GM19463 (cell line): ENCODE results near the gene UBB.
A peak's percentile ranks its signal among the peaks of the same experiment; 100 is the strongest.

ENCODE experiments used
- ATAC-seq: cut with Tn5 transposase; IDR thresholded peaks from one replicate; pipeline ENCODE4 v1.9.1; 2021; ENCODE audit warnings: mild to moderate bottlenecking, moderate library complexity; ENCODE audit not compliant: unreplicated experiment

Gene UBB

DNA sequence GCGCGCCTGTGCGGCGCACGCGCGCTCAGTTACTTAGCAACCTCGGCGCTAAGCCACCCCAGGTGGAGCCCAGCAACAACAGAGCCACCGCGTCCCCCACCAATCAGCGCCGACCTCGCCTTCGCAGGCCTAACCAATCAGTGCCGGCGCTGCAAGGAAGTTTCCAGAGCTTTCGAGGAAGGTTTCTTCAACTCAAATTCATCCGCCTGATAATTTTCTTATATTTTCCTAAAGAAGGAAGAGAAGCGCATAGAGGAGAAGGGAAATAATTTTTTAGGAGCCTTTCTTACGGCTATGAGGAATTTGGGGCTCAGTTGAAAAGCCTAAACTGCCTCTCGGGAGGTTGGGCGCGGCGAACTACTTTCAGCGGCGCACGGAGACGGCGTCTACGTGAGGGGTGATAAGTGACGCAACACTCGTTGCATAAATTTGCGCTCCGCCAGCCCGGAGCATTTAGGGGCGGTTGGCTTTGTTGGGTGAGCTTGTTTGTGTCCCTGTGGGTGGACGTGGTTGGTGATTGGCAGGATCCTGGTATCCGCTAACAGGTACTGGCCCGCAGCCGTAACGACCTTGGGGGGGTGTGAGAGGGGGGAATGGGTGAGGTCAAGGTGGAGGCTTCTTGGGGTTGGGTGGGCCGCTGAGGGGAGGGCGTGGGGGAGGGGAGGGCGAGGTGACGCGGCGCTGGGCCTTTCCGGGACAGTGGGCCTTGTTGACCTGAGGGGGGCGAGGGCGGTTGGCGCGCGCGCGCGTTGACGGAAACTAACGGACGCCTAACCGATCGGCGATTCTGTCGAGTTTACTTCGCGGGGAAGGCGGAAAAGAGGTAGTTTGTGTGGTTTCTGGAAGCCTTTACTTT lies at the start of gene UBB:
UBB (plus strand) TSS at position 452 of the 856 bp plus-strand sequence. CDS start 817 bp downstream, outside the sequence.
- peak; percentile 94 for ATAC-seq

DNA sequence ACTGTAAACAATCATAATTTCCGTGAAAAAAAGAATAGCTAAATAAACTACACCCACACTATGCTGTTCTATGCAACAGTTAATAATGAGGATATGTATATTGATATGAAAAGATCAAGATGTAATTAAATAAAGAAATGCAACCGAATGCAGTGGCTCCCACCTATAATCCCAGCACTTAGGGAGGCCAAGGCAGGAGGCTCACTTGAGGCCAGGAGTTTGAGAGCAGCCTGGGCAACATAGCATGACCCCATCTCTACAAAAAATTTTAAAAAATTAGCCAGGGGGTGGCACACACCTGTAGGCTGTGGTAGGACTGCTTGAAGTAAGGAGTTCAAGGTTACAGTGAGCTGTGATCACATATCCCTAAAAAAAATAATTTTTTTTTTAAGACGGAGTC lies 42.5 kb upstream of the UBB start:
- ATAC-seq, result no peak

DNA sequence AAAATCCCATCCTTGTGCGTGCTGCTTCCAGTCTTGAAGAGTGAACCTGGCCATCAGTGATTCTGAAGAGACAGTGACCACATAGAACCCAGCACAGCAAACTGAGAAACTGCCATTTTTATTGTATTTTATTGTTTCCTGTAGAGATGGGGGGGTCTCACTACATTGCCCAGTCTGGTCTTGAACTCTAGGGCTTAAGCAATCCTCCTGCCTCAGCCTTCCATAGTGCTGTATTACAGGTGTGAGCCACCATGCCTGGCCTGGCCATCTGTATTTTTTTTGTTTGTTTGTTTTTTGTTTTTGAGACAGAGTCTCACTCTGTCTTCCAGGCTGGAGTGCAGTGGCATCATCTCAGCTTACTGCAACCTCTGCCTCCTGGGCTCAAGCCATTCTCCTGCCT lies 41.5 kb upstream of the UBB start:
- ATAC-seq, result no peak

DNA sequence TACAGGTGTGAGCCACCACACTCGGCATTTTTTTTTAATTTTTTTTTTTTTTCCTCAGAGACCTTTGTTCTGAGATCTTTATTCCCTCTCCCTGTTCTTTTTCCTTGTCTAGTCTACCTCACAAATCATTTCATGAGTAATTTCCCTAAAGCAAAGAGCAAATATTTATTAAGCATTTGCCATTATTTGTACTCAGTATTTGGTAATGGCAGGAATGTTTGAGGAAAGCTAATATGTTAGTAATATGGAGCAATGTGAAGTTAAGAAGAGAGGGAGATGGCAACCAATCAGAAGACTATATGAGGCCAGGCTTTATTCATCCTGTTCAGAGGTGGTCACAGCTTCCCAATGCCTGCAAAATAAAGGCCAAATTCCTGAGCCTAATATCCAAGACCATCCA lies 40.9 kb upstream of the UBB start:
- ATAC-seq, result no peak

DNA sequence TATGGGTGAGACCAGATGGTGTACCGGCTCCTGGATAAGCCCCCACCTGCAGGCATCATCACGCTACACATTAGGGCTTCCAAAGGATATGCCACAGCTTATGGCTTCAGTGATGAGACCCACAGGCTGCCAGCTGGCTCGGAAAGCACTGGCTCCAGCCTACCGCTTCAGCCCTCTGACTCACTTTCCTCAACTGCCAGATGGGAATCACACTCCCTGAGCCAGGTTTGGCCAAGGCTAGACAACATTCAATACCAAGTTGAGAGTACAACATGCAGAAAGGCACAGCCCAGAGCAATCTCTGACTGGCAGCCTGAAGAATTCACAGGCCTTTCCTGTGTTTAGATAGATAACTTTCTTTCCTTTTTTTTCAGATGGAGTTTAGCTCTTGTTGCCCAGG lies 37.9 kb upstream of the UBB start:
- no peak for ATAC-seq

DNA sequence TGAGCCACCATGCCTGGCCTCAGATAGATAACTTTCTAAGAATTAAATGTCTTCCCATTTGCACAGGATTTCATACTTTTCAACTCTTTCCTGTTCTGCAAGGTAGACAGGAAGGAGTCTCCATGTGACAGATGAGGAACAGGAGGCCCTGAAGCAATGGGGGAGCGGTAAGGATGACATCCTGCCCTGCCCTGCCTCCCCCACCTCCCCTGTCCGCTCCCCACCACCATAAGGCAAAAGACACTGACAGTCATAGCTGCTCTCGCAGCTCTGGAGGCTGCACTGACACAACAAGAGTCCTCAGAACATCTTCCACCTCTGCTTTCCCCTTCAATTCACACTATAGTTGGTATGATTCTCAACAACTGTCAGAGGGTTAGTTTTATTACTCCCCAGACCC lies 37.3 kb upstream of the UBB start:
- no peak for ATAC-seq

DNA sequence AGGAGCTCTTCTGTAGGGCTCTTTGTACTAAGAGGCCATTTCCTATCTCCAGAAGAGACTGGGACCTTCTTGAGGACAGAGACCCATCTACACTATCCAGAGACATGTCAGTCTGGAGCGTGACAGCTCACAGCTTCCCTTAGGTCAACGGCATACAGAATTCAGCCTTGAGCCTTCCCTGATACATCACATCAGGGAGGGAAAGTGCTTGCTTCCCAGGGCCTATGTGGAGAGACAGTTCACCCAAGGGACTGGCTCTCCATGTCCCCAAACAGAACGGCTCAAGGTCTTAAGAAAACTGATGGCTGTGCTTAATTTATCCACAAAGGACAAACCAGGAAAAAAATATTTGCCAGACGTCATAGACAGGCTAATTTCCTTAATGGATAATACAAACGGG lies 35.3 kb upstream of the UBB start:
- ATAC-seq, result no peak

DNA sequence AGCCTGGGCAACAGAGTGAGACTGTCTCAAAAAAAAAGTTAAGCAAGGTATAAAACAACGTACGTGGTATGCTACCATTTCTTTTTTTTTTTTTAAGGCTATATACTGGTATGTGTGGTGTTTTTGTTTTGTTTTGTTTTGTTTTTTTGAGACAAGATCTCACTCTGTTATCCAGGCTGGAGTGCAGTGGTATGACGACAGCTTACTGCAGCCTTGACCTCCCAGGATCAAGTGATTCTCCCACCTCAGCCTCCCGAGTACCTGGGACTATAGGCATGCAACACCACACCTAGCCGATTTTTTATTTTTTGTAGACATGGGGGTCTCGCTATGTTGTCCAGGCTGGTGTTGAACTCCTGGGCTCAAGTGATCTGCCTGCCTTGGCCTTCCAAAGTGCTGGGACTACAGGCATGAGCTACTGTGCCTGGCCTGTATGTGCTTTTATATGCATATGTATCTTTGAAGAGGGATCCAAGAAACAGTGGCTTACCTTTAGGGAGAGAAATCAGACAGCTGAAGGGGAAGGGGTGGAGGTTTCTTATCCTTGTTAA lies 34.1 kb upstream of the UBB start:
- ATAC-seq, result no peak

DNA sequence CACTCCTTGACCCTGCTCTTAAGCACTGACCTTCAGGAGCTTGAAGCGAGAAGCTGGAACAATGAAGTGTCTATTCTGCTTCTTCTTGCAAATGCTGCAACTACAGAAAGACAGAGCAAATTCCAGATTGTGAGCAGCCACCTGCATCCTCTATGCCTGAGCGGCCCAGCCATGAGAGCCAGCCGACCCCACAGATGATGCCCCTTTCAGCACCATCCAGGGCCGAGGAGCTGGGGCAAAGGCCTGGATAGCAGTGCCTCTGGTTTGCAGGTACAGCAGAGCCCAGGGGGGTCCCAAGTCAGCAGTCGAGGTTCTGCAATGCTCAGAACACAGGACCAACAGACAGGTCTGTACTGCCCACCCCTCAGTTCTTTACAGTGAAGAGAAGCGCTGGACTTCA lies 32.3 kb upstream of the UBB start:
- ATAC-seq, result no peak

DNA sequence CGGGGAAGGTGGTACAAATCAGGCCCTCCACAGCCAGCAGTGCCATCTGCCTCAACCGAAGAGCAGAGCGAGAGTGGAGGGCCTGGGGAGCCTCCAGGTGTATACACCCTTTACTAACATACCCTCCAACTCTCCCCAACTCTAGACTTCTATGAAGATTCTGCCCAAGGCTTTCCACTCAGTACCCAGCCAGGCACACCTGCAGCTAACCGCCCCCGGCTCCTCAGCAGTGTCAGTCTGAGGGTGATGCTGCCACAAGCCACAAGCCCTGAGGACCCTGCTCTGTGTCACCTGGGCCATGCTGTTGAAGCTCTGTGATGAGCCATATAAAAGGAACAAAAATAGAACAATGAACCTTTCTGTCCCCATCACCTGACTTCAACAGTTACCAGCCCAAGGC lies 31.5 kb upstream of the UBB start:
- no peak for ATAC-seq

DNA sequence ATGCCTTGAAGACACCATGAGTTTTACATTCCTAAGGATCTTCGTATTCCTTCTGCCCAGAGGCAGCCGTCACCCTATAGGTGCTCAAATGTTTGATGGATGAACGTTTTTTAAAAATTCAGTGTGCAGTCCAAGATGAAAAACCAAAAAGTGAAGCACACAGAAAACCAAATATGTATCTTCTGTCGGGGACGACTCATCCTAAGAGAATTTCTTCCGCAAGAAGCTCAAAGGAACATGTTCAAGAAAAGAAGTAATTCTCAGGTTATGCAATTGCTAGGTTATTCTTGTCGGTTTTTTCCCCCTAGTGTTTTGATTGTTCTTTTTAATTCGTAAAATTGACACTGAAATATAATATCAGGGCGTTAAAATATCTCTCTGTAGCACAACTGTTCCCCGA lies 29.1 kb upstream of the UBB start:
- ATAC-seq, result no peak

DNA sequence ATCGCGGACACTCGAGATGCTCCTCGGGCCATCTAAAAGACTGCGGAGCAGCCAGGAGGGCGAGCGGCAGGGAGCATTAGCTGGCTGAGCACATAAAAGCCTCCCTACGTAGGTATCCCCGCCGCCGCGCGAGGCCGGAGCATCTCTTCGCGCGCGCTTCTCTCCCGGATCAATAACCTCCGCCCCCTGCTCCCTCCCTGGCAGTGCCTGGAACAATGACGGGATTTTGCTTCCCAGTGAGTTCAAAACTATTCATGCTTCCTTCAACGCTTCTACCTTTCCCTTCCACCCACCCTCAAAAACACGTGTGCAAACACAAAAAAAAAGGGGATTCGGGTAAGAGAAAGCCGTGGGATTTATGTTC lies 28.6 kb upstream of the UBB start:
- ATAC-seq, result no peak

DNA sequence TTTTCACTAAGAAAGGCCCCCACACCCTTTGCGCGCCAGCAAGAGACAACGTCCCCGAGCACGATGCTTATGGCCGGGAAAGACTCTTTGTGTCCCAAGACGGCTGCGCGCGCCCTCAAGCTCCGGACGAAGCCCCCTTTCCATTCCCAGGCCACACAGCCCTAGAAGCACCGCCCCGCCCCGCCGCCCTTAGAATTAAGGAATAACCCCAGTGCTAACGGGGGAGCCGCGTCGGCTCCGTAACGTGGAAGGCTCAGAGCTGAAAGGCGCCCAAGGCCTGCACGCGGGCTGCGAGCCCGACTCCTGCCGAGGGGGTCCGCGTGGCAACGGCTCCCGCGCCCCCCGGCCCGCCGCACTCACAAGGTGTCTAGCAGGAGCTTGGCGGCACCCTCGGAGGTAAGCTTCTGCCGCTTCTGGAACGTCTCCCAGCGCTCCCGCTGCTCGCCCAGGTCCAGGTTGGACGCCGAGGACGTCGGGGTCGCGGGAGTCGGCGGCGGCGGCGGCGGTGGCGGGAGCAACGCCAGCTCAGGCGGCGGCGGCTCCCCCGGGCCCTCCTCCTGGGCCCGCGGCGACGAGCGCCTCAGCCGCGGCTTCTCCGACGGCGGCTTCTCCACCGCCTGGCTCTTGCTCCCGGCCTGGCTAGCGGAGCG lies 28.1 kb upstream of the UBB start:
- peak; percentile 54 for ATAC-seq

DNA sequence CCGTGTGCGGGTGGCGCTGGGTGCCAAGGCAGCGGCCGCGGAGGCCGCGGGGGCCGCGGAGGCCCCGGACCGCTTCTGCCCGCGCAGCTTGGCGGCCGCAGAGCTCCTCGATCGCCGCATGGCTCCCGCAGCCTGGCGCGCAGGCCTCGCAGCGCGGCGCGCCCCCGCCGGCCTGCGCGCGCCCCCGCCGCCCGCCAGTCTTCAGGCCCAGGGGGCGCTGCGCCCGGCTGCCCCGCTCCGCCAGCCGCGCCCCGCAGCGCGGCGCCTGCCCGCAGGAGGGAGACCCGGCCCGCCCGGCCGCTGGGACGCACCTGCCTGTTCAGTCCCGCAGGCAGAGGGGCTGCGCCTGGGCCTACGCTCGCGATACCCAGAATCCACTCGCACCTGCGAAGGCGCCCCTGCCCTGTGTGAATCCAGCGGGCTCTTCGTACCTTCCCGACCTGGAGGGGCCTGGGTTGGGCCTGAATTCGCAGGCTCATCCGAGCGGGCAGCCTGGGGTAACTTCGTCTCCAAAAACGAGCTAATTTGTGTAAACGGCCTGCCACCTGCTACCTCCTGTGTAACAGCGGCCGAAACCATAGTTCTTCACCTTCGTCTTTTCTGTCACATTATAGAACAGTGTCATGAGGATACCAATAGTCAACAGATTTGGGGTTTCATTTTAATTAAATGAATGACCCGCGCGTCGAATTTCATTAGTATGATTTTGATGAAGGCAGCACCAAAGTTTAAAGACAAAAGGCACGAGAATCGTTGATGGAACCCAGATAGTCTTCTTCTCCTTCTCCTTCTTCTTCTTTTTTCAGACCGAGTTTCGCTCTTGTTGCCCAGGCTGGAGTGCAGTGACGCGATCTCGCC lies 27.3 kb upstream of the UBB start, which contains the start of gene CENPV:
CENPV (minus strand) TSS at position 153 of the 858 bp plus-strand sequence; CDS start at position 120, 33 bp downstream.
- ATAC-seq, result peak; percentile 69

DNA sequence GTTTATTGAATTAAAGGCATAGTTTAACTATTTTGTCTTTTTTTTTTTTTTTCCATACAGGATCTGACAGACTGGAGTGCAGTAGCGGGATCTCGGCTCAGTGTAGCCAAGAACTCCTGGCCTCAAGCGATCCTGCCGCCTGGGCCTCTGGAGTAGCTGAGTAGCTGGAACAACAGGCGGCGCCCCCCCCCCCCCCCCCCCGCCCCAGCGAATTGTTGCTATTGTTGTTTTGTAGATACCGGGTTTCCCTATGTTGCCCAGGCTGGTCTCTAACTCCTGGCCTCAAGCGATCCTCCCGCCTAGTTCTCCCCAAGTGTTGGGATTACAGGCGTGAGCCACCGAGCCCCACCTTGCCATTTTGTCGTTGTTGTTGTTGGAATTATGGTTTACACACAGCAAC lies 26.3 kb upstream of the UBB start:
- no peak for ATAC-seq

DNA sequence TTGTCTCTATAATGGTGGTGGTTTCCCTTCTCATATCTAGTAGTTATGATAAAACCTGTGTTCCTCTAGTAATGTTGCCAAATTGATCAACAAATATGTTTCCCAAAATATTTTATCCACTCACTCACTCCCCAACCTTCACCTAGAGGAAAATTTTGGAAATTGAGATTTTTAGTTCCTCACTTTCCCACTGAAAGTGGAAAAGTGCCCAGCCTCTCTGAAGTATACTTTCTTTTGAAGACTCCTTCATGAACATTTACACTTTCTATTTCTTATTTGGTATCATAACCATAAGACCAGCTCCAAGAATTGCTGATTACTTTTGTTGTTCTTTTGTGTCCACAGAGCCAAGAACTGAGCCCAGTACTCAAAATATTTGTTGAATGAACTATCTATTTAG lies 22.5 kb upstream of the UBB start:
- ATAC-seq, result no peak

DNA sequence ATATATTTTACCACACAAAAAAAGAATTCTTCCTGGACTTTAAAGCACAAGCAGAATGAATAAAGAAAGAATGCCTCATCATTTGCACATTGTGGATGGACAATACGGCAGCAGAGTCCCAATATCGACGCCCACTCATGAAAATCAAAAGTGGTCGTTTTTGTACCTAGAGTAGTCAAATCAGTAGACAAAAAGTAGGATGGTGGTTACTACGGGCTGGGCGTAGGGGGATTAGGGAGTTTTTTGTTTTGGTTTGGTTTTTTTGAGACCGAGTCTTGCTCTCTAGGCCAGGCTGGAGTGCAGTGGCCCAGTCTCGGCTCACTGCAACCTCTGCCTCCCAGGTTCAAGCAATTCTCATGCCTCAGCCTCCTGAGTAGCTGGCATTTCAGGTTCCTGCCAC lies 19.0 kb upstream of the UBB start:
- ATAC-seq, result no peak

DNA sequence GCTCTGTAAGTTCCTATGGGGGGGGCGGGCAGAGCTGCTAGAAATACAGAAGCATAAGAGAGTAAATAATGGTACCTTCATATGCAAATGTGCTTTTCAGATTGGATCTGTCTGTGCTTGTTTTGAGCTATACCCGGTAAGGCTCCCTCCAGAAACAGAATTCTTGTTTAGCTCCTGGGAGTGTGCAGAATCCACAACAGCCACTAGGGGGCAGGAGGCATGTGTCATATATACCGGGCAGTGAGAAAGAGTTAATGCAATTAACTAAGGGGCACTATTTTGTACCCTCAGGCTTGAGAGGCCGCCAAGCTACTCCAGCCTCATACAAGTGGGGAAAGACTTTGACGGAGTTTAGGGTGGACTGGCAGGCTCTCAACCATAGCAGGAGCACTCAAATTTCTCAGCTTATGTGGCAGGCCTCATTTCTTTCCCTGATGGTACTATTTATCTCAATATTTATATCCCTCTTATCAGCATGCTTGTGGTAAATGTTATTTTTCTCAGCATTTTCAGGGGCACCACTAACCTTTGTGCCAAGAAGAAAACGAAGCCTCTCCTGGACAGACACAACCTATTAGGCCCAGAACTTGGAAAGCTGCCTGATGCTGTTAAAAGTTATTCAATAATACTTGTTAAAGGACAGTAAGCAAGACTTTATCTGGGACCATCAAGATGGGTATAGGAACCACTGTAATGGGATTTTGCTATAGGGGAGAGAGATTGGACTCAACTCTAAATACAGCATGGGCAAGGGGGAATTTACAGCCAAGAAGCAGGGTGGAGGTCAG lies 16.9 kb upstream of the UBB start:
- no peak for ATAC-seq

DNA sequence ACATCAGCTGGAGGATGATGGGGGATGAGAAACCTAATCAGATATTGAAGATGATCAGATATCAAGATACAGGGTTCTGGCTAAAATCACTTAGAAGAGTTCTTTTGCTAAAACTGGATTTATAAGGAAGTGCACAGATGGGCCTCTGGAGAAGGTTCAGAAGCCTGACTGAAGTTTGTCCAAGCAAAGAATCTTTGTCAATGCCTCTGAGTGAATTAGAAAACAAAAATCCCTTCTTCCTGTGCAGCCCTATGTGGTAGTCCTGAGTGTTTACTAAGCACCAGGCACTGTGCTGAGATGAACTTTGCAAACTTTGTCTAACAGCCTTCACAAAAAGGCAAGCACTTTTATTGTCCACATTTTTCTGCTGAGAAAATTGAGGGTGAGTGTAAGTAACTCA lies 16.3 kb upstream of the UBB start:
- no peak for ATAC-seq

DNA sequence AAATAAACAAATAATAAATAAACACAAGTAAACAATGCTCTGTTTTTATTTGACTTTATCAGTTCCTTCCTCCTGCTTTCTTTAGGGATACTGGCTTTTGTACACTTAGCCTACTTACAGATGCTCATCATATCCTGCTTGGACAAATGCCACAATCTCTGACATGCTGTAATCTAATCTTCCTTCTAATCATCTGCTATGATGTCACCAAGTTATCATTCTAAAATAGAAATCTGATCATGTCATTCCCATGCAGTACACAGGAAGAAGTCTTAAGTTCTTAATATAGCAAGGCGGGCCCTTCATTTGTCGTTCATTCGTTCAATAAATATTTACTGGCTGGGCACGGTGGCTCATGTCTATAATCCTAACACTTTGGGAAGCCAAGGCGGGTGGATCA lies 9.1 kb upstream of the UBB start:
- ATAC-seq, result no peak
